WTC11 (cell line): ENCODE data around the gene PHF21B.
A peak's percentile ranks its signal among the peaks of the same experiment; 100 is the strongest.

Source experiments
- ELF4 ChIP-seq: sonication (generic); formaldehyde crosslinking; IDR thresholded peaks from 2 replicates; pipeline ENCODE4 v1.8.1; 2022; ENCODE audit warnings: low read depth, mild to moderate bottlenecking, moderate library complexity, missing genetic modification reagents
- FOXJ3 ChIP-seq: sonication (generic); formaldehyde crosslinking; IDR thresholded peaks from 2 replicates; pipeline ENCODE4 v1.9.0; 2021; ENCODE audit warnings: missing genetic modification reagents, mild to moderate bottlenecking, borderline replicate concordance
- FOXP1 ChIP-seq: sonication (generic); formaldehyde crosslinking; IDR thresholded peaks from 2 replicates; pipeline ENCODE4 v1.8.0; 2022; ENCODE audit warnings: missing genetic modification reagents, mild to moderate bottlenecking, moderate library complexity, borderline replicate concordance
- NFE2L1 ChIP-seq: sonication (generic); formaldehyde crosslinking; IDR thresholded peaks from 2 replicates; pipeline ENCODE4 v1.8.1; 2023; ENCODE audit warnings: missing genetic modification reagents
- SMAD3 ChIP-seq: sonication (generic); formaldehyde crosslinking; IDR thresholded peaks from 2 replicates; pipeline ENCODE4 v1.8.0; 2022; ENCODE audit warnings: missing genetic modification reagents, mild to moderate bottlenecking, borderline replicate concordance
- TF ChIP-seq, protein P1 (sequence below): sonication (generic); formaldehyde crosslinking; IDR thresholded peaks from 2 replicates; pipeline ENCODE4 v1.8.1; 2022; ENCODE audit warnings: low read depth, missing genetic modification reagents, borderline replicate concordance
- TF ChIP-seq, protein P2 (sequence below): sonication (generic); formaldehyde crosslinking; IDR thresholded peaks from 2 replicates; pipeline ENCODE4 v1.8.1; 2023; ENCODE audit warnings: mild to moderate bottlenecking, missing genetic modification reagents
- TF ChIP-seq, protein P3 (sequence below): sonication (generic); formaldehyde crosslinking; IDR thresholded peaks from 2 replicates; pipeline ENCODE4 v1.8.0; 2022; ENCODE audit warnings: mild to moderate bottlenecking, missing genetic modification reagents

DNA sequence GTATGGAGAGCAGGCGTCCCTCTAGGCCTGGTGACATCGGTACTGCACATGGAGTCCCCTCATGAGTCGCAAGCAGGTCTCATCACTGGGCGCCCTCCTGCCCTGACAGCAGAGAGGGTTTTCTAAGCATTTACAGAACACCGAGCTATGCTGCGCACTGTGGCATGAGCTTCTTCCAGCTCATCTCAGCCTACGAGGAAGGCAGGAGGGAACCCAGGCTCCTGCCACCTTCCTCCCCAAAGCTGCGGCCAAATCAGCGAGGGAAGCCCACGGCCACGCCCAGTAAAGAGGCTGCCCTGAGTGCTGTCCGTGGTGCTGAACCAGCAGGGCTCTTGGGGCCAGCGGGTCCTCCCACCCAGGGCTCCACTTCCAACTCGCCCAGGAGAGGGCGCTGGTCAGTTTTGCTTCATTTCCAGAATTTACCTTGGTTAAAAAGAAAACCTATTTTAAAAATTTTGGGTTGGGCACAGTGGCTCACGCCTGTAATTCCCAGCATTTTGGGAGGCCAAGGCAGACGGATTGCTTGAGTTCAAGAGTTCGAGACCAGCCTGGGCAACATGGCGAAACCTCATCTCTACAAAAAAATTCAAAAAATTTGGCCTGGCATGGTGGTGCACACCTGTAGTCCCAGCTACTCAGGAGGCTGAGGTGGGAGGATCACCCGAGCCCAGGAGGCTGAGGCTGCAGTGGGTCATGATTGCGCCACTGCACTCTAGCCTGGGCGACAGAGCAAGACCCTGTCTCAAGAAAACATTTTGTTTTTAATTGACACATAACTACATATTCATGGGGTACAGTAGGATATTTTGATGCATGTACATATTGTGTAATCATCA, 34.2 kb downstream of the PHF21B start:
- TF ChIP-seq SMAD3 (CRISPR knock-in tag) (peak; percentile 98), ELF4 (peak; percentile 76; the same call in 1 of the 2 replicates), NFE2L1 (peak; percentile 93), FOXP1 (peak; percentile 98), FOXJ3 (CRISPR knock-in tag) (no peak)
- TF ChIP-seq, protein P1, sequence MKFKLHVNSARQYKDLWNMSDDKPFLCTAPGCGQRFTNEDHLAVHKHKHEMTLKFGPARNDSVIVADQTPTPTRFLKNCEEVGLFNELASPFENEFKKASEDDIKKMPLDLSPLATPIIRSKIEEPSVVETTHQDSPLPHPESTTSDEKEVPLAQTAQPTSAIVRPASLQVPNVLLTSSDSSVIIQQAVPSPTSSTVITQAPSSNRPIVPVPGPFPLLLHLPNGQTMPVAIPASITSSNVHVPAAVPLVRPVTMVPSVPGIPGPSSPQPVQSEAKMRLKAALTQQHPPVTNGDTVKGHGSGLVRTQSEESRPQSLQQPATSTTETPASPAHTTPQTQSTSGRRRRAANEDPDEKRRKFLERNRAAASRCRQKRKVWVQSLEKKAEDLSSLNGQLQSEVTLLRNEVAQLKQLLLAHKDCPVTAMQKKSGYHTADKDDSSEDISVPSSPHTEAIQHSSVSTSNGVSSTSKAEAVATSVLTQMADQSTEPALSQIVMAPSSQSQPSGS (CRISPR knock-in tag) = peak; percentile 78; the same call in 1 of the 2 replicates
- TF ChIP-seq, protein P2, sequence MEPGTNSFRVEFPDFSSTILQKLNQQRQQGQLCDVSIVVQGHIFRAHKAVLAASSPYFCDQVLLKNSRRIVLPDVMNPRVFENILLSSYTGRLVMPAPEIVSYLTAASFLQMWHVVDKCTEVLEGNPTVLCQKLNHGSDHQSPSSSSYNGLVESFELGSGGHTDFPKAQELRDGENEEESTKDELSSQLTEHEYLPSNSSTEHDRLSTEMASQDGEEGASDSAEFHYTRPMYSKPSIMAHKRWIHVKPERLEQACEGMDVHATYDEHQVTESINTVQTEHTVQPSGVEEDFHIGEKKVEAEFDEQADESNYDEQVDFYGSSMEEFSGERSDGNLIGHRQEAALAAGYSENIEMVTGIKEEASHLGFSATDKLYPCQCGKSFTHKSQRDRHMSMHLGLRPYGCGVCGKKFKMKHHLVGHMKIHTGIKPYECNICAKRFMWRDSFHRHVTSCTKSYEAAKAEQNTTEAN (CRISPR knock-in tag) = peak; percentile 97
- TF ChIP-seq, protein P3, sequence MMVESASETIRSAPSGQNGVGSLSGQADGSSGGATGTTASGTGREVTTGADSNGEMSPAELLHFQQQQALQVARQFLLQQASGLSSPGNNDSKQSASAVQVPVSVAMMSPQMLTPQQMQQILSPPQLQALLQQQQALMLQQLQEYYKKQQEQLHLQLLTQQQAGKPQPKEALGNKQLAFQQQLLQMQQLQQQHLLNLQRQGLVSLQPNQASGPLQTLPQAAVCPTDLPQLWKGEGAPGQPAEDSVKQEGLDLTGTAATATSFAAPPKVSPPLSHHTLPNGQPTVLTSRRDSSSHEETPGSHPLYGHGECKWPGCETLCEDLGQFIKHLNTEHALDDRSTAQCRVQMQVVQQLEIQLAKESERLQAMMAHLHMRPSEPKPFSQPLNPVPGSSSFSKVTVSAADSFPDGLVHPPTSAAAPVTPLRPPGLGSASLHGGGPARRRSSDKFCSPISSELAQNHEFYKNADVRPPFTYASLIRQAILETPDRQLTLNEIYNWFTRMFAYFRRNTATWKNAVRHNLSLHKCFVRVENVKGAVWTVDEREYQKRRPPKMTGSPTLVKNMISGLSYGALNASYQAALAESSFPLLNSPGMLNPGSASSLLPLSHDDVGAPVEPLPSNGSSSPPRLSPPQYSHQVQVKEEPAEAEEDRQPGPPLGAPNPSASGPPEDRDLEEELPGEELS (CRISPR knock-in tag) = peak; percentile 95
